Lung (tissue), 12 donors: ENCODE measurements around the gene TMEM156. TPM values are rescaled to one million over a fixed set of nuclear protein-coding genes. Genes with fewer than 3 reads are reported as not detected.

Experiments used
- ATAC-seq: fragments of 200-7000 bp; cut with Tn5 transposase; one replicate; pipeline ENCODE4 v1.9.1; 2020; ENCODE audit warnings: moderate number of reproducible peaks; ENCODE audit not compliant: insufficient read depth, low FRiP score
- DNase-seq, 3 donors: peaks; one replicate each; pipeline ENCODE4 v3.0.0-alpha.2; 2013 to 2017
- H3K27ac ChIP-seq, 2 donors: one replicate each; pipeline ENCODE4 v1.5.1; 2013; ENCODE audit warnings: mild to moderate bottlenecking in 2 of 2, moderate library complexity in 2 of 2, control low read depth in 1 of 2, inconsistent platforms in 1 of 2, low read depth in 1 of 2, low read length in 1 of 2
- H3K27me3 ChIP-seq, 3 donors: one replicate each; pipeline ENCODE4 v1.5.1; 2013; ENCODE audit warnings: low read length in 2 of 3; ENCODE audit not compliant: control insufficient read depth in 3 of 3, insufficient read depth in 3 of 3
- H3K36me3 ChIP-seq, 4 donors: one replicate each; pipeline ENCODE4 v1.5.1; 2013; ENCODE audit warnings: low read length in 4 of 4, mild to moderate bottlenecking in 1 of 4, moderate library complexity in 1 of 4; ENCODE audit not compliant: control insufficient read depth in 4 of 4, insufficient read depth in 4 of 4
- H3K4me1 ChIP-seq, 5 donors: one replicate each; pipeline ENCODE4 v1.5.1; 2013; ENCODE audit warnings: low read length in 5 of 5, mild to moderate bottlenecking in 2 of 5, moderate library complexity in 1 of 5; ENCODE audit not compliant: control insufficient read depth in 5 of 5, insufficient read depth in 5 of 5
- H3K4me3 ChIP-seq: one replicate; pipeline ENCODE4 v1.5.1; 2013; ENCODE audit warnings: mild to moderate bottlenecking, control low read depth, moderate library complexity
- H3K9ac ChIP-seq, 2 donors: one replicate each; pipeline ENCODE4 v1.5.1; 2013; ENCODE audit warnings: low read length in 2 of 2, control low read depth in 1 of 2; ENCODE audit not compliant: insufficient read depth in 1 of 2
- H3K9me3 ChIP-seq, 4 donors: one replicate each; pipeline ENCODE4 v1.5.1; 2013; ENCODE audit warnings: low read length in 3 of 4, mild to moderate bottlenecking in 1 of 4, moderate library complexity in 1 of 4; ENCODE audit not compliant: control insufficient read depth in 4 of 4, insufficient read depth in 3 of 4
- WGBS, 2 donors: extraction: QIAGEN DNeasy Blood & Tissue Kit; methylation state at CpG; one replicate each; pipeline ENCODE4 v1.1.7; 2013; 5-methylcytosine and 5-hydroxymethylcytosine counted together
- polyA plus RNA-seq, 2 donors: library from polyadenylated mRNA; stranded (reverse); fragments of 200-250 nt; gene quantifications; one replicate each; pipeline ENCODE4 v1.2.1, GENCODE V29; 2013
- total RNA-seq, 2 donors: library from RNA; depleted of rRNA in 1 of 2; stranded (reverse); fragments of >200 nt in 1 of 2; gene quantifications; one replicate each; pipeline ENCODE4 v1.2.1, GENCODE V29; 2014 to 2021
- TF ChIP-seq, protein P1 (sequence below): IDR thresholded peaks from 2 replicates; pipeline ENCODE4 v1.5.1; 2012; ENCODE audit warnings: mild to moderate bottlenecking; ENCODE audit errors: control extremely low read depth, extremely low read depth
- donor health status: control.
- donor health status: control.
- donor health status: Bipolar disorder and iron deficiency.
- donor health status: healthy.
- donor health status: DM: yes; HTN: yes; CAD: no.

Gene TMEM156
- total and polyA plus RNA-seq, 4 donors: 0.95 to 3.5 (median 1.2) TPM

DNA sequence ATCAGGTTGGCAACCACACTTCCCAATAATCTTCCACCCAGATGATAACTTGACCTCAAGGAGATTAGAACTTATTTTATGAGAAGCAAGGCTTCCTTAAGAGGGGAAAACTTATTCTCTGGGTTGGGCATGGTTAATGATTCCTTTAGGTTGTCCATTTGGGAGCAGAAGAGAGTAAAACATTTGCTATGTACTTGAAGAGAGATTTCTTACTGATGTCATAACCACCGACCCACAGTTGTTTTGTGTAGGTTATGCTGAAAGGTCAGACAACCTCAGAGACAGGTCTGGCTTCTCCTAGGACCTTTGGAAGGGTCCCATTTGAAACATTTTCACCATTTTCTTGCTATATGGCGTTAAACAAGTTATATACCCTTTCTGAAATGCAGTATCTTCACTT, 108.5 kb downstream of the TMEM156 start:
- Histone ChIP-seq H3K4me3 (no peak overlapping the region), H3K36me3 (peaks cover 13 to 47% (median 34%) of the 10 kb centered on the region in 4 donors), H3K9me3 (no peaks in the 10 kb centered on the region), H3K27me3 (no peaks in the 10 kb centered on the region), H3K27ac (no peak overlapping the region), H3K4me1 (peaks cover 0 to 6% (median 0%) of the 10 kb centered on the region in 5 donors), H3K9ac (no peak overlapping the region)
- WGBS, 2 donors: 51 to 84% methylated on average over 2 of the region's 2 CpGs
- TF ChIP-seq, protein P1, sequence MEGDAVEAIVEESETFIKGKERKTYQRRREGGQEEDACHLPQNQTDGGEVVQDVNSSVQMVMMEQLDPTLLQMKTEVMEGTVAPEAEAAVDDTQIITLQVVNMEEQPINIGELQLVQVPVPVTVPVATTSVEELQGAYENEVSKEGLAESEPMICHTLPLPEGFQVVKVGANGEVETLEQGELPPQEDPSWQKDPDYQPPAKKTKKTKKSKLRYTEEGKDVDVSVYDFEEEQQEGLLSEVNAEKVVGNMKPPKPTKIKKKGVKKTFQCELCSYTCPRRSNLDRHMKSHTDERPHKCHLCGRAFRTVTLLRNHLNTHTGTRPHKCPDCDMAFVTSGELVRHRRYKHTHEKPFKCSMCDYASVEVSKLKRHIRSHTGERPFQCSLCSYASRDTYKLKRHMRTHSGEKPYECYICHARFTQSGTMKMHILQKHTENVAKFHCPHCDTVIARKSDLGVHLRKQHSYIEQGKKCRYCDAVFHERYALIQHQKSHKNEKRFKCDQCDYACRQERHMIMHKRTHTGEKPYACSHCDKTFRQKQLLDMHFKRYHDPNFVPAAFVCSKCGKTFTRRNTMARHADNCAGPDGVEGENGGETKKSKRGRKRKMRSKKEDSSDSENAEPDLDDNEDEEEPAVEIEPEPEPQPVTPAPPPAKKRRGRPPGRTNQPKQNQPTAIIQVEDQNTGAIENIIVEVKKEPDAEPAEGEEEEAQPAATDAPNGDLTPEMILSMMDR: no peak
- no peak for DNase-seq
- no peak for ATAC-seq

DNA sequence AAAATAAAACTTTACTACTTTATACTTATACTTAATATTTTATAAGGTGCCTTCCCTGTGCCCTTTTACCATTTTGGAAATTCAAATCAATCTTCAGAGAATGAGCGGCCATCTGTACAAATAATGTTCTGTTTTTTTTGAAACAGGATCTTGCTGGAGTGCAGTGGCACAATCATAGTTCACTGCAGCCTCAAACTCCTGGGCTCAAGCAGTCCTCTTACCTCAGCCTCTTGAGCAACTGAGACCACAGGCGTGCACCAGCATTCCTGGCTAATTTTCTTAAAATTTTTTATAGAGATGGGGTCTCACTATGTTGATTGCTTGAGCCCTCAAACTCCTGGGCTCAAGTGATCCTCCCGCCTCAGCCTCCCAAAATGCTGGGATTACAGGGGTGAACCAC, 111.1 kb downstream of the TMEM156 start:
- TF ChIP-seq, protein P1: no peak
- no peak overlapping the region for H3K27ac ChIP-seq
- no peak for ATAC-seq
- peaks cover 11 to 42% (median 25%) of the 10 kb centered on the region in 4 donors for H3K36me3 ChIP-seq
- H3K4me1 ChIP-seq: peaks cover 0 to 3% (median 0%) of the 10 kb centered on the region in 5 donors
- H3K4me3 ChIP-seq: no peak overlapping the region
- no peaks in the 10 kb centered on the region for H3K27me3 ChIP-seq
- H3K9ac ChIP-seq: no peak overlapping the region
- H3K9me3 ChIP-seq: no peaks in the 10 kb centered on the region
- 68 to 88% methylated on average over 3 of the region's 3 CpGs for WGBS, 2 donors
- DNase-seq: no peak

GRCh38 chr4:38920677-38921076, 111.5 kb downstream of the TMEM156 start:
- Histone ChIP-seq H3K9ac (no peak overlapping the region), H3K36me3 (peaks cover 12 to 44% (median 27%) of the 10 kb centered on the region in 4 donors), H3K4me3 (no peak overlapping the region), H3K9me3 (no peaks in the 10 kb centered on the region), H3K27ac (no peak overlapping the region), H3K4me1 (no peaks in the 10 kb centered on the region), H3K27me3 (no peaks in the 10 kb centered on the region)
- TF ChIP-seq, protein P1: no peak
- DNase-seq (no peak), ATAC-seq (no peak)
- WGBS, 2 donors: 29 to 68% methylated on average over 6 of the region's 6 CpGs

GRCh38 chr4:38920186-38920585, 112.0 kb downstream of the TMEM156 start:
- Histone ChIP-seq H3K4me3 (no peak overlapping the region), H3K27me3 (no peaks in the 10 kb centered on the region), H3K36me3 (peaks cover 15 to 48% (median 31%) of the 10 kb centered on the region in 4 donors), H3K27ac (no peak overlapping the region), H3K9me3 (no peaks in the 10 kb centered on the region), H3K9ac (no peak overlapping the region), H3K4me1 (no peaks in the 10 kb centered on the region)
- DNase-seq (no peak), ATAC-seq (no peak)
- TF ChIP-seq, protein P1: no peak
- 88 to 94% methylated on average over 2 of the region's 2 CpGs for WGBS, 2 donors
